Stimulated activated CD8-positive, alpha-beta memory T cell treated with anti-CD3 and anti-CD28 coated beads, Interleukin-2, amount 100 ng/mL, for 1 hour (primary cell): Measurements from ENCODE around the gene EDA.
"Not testable (repeated sequence)": the region's sequence is repeated elsewhere in the genome, so short reads cannot be mapped to it uniquely, and the experiment has no call there.

Experiments
- DNase-seq, 2 donors: peaks; one replicate each; pipeline ENCODE4 v3.0.0-alpha.2; 2020; ENCODE audit warnings: low read depth in 2 of 2

The EDA gene

GRCh38 chrX:69746051-69746450, 130.1 kb downstream of the EDA start:
- DNase-seq = no peak

GRCh38 chrX:69748055-69748454, 132.1 kb downstream of the EDA start:
- DNase-seq = no peak

- no peak for DNase-seq
Observed at GRCh38 chrX:69759921-69760625, 144.2 kb downstream of the EDA start.

- DNase-seq = no peak
Observed at GRCh38 chrX:69761633-69762032, 145.7 kb downstream of the EDA start.

GRCh38 chrX:69762340-69762739, 146.4 kb downstream of the EDA start:
- DNase-seq = no peak

- no peak for DNase-seq
Observed at GRCh38 chrX:69793260-69793935, 177.5 kb downstream of the EDA start.

- DNase-seq = no peak
Observed at GRCh38 chrX:69795702-69796101, 179.8 kb downstream of the EDA start.

- no peak for DNase-seq
Observed at GRCh38 chrX:69807400-69807799, 191.5 kb downstream of the EDA start.

GRCh38 chrX:69808375-69808774, 192.5 kb downstream of the EDA start:
- no peak for DNase-seq

GRCh38 chrX:69813677-69814076, 197.8 kb downstream of the EDA start:
- no peak for DNase-seq

- DNase-seq = no peak
Observed at GRCh38 chrX:69815063-69815462, 199.2 kb downstream of the EDA start.

GRCh38 chrX:69815519-69815918, 199.6 kb downstream of the EDA start:
- DNase-seq = no peak

GRCh38 chrX:69844636-69845035, 228.7 kb downstream of the EDA start:
- no peak for DNase-seq

- DNase-seq = not testable (repeated sequence)
Observed at GRCh38 chrX:69859999-69860398, 244.1 kb downstream of the EDA start.

GRCh38 chrX:69876221-69876620, 260.3 kb downstream of the EDA start:
- DNase-seq = no peak

- no peak for DNase-seq
Observed at GRCh38 chrX:69884210-69884609, 268.3 kb downstream of the EDA start.

GRCh38 chrX:69896046-69896445, 280.1 kb downstream of the EDA start:
- DNase-seq = no peak

GRCh38 chrX:69900491-69900890, 284.6 kb downstream of the EDA start:
- no peak for DNase-seq

GRCh38 chrX:69906447-69906846, 290.5 kb downstream of the EDA start:
- no peak for DNase-seq

GRCh38 chrX:69914781-69915180, 298.9 kb downstream of the EDA start:
- no peak for DNase-seq

- no peak for DNase-seq
Observed at GRCh38 chrX:69919749-69920148, 303.8 kb downstream of the EDA start.

GRCh38 chrX:69932323-69932722, 316.4 kb downstream of the EDA start:
- no peak for DNase-seq

- DNase-seq = no peak
Observed at GRCh38 chrX:69948276-69948797, 332.4 kb downstream of the EDA start.
